Peyer's patch (tissue), 4 donors: ENCODE results near the gene GPSM1.

Source experiments
- POLR2A ChIP-seq, 2 donors: fragments of 450-650 bp; IDR thresholded peaks; one replicate each; pipeline ENCODE4 v1.5.1; 2017; ENCODE audit warnings: antibody characterized with exemption in 2 of 2, mild to moderate bottlenecking in 2 of 2, moderate library complexity in 2 of 2
- TF ChIP-seq, protein P1 (sequence below), 6 experiments: fragments of 450-650 bp in 4 of 6; fragments of 200-600 bp in 2 of 6; sonication (generic) in 1 of 6; IDR thresholded peaks; one replicate each; pipeline ENCODE4 v1.5.1; 2017 to 2019; ENCODE audit warnings: antibody characterized with exemption in 6 of 6, mild to moderate bottlenecking in 3 of 6, moderate library complexity in 1 of 6

DNA sequence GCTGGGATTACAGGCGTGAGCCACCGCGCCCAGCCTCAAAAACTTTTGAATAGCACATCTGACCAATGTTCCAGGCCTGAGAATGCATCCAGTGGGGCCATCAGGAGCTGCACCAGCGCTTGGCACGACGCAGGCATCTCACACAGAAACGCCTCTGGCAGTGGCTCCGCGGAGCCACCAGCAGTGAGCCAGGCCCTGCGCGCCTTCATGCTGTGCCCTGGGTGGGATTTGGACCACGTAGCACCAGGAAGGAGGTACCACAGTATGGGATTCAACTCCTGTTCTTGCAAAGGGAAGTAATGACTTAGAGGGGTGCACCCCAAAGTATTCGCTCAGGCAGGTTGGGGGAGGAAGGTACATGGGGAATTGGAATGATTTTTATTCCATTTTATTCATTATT is 26.5 kb upstream of the GPSM1 start:
- TF ChIP-seq, protein P1, sequence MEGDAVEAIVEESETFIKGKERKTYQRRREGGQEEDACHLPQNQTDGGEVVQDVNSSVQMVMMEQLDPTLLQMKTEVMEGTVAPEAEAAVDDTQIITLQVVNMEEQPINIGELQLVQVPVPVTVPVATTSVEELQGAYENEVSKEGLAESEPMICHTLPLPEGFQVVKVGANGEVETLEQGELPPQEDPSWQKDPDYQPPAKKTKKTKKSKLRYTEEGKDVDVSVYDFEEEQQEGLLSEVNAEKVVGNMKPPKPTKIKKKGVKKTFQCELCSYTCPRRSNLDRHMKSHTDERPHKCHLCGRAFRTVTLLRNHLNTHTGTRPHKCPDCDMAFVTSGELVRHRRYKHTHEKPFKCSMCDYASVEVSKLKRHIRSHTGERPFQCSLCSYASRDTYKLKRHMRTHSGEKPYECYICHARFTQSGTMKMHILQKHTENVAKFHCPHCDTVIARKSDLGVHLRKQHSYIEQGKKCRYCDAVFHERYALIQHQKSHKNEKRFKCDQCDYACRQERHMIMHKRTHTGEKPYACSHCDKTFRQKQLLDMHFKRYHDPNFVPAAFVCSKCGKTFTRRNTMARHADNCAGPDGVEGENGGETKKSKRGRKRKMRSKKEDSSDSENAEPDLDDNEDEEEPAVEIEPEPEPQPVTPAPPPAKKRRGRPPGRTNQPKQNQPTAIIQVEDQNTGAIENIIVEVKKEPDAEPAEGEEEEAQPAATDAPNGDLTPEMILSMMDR (IDR thresholded peaks at IDR 0.05), result no peak
- no peak for TF ChIP-seq POLR2A (IDR thresholded peaks at IDR 0.05)
